Measurements from ENCODE around the gene SERINC5.

Gene SERINC5

DNA sequence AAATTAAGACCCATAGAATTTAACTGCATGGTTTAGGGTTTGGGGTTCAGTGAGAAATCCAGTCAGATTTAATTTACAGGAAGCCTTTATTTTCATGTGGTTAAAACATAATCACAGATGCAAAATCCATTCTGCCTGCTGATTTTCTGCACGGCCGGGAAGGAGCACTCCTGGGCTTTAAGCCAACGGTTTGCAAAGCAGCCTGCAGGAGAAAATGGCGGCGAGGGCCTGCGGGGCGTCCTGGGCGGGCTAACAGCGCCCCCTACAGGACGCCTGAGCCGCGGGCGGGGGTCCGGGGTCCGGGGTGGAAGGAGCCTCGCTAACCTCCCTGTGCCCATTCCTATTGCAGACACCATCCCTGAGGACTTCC, 173.1 kb downstream of the SERINC5 start:
- peak; percentile 71 for TF ChIP-seq CTCF (IDR thresholded peaks at IDR 0.05; ENCODE audit: extremely low read depth, insufficient read depth, missing control alignments)
- in situ Hi-C loops (cut with MboI; ENCODE audit: low pct_unique_long_range_greater_than_20kb, low sequenced_read_pairs, unreplicated experiment): loop anchor here (10.0 to 25.0 kb wide), 2 partner anchors 208 to 580 kb away; partner anchors contain the start of genes DHFR and MSH3
- DNase-seq (ENCODE audit: low spot score): peak; percentile 73

DNA sequence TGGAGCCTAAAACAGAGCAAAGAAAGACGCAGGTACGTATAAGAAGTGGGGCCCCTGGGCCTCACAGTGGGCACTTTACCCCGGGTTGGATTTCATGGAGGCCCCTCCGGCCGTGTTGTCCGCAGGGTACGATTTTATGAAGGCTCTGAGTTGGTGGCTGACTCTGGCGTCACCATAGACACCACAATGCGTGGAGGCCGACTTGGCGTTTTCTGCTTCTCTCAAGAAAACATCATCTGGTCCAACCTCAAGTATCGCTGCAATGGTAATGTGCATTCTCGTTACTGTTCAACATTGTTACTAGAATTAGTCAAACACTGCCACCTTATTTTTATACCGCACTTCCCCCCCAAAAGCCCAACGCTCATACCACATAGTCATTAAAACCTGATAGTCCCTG, 173.6 kb downstream of the SERINC5 start:
- no peak for TF ChIP-seq CTCF (IDR thresholded peaks at IDR 0.05; ENCODE audit: extremely low read depth, insufficient read depth, missing control alignments)
- no peak for DNase-seq (ENCODE audit: low spot score)
- in situ Hi-C loops (cut with MboI; ENCODE audit: low pct_unique_long_range_greater_than_20kb, low sequenced_read_pairs, unreplicated experiment): loop anchor here (10.0 to 25.0 kb wide), 2 partner anchors 207 to 580 kb away; partner anchors contain the start of genes DHFR and MSH3

GRCh38 chr5:80078921-80079320, 176.9 kb downstream of the SERINC5 start:
- no peak for DNase-seq (ENCODE audit: low spot score)
- in situ Hi-C loops (cut with MboI; ENCODE audit: low pct_unique_long_range_greater_than_20kb, low sequenced_read_pairs, unreplicated experiment): loop anchor here (25.0 kb wide), 1 partner anchor 583 kb away; the partner anchor contains the start of genes DHFR and MSH3
- TF ChIP-seq CTCF (IDR thresholded peaks at IDR 0.05; ENCODE audit: extremely low read depth, insufficient read depth, missing control alignments): no peak

- no peak for DNase-seq (ENCODE audit: low spot score)
- TF ChIP-seq CTCF (IDR thresholded peaks at IDR 0.05; ENCODE audit: extremely low read depth, insufficient read depth, missing control alignments): no peak
- in situ Hi-C loops (cut with MboI; ENCODE audit: low pct_unique_long_range_greater_than_20kb, low sequenced_read_pairs, unreplicated experiment): loop anchor here (25.0 kb wide), 1 partner anchor 585 kb away; the partner anchor contains the start of genes DHFR and MSH3
Measured at GRCh38 chr5:80077051-80077714, 178.7 kb downstream of the SERINC5 start.

DNA sequence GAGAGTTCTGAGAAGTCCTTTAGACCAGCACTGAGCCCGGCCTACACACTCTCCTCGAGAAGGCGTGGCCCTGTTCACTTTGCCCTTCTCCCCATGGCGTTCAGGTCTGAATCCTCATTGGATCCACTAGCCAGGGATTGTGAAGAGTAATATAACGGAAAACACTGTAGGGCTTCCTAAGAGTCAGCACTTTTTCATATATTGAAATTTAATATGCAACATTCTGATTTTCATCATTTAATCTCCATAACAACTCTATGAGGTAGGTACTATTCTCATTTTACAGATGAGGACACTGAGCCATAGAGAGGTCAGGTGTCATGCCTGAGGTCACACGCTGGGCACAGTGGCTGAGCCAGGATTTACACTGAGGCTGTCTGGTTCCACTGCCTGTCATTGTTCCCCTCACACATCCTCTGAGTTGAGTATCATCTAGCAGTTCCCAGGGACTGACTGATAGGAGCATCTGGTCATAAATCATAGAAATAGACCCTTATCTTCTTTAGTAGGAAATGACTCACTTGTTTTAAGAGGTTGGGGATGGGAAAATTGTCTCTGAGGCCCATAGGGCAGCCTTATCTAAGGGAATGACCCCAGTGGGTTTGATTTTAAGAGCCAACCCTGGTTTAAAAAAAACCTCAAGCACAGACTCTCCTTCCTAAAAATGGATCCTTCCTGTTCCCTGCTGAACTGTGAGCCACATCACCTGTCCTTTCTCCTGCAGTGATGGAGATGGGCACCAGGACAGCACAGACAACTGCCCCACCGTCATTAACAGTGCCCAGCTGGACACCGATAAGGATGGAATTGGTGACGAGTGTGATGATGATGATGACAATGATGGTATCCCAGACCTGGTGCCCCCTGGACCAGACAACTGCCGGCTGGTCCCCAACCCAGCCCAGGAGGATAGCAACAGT, 179.5 kb downstream of the SERINC5 start:
- DNase-seq (ENCODE audit: low spot score): no peak
- in situ Hi-C loops (cut with MboI; ENCODE audit: low pct_unique_long_range_greater_than_20kb, low sequenced_read_pairs, unreplicated experiment): loop anchor here (25.0 kb wide), 1 partner anchor 586 kb away; the partner anchor contains the start of genes DHFR and MSH3
- TF ChIP-seq CTCF (IDR thresholded peaks at IDR 0.05; ENCODE audit: extremely low read depth, insufficient read depth, missing control alignments): no peak

Data from GM13977 (cell line).